Right renal cortex interstitium (tissue), 3 donors: ENCODE measurements around the gene GNAS-AS1. TPM values are rescaled to one million over a fixed set of nuclear protein-coding genes. Genes with fewer than 3 reads are reported as not detected.
"Not testable (repeated sequence)": the region's sequence is repeated elsewhere in the genome, so short reads cannot be mapped to it uniquely, and the experiment has no call there.

Experiments used
- DNase-seq, 3 donors: peaks; one replicate each; pipeline ENCODE4 v3.0.0-alpha.2; 2013; ENCODE audit warnings: low read depth in 3 of 3, low spot score in 2 of 3
- polyA plus RNA-seq, 3 donors: library from polyadenylated mRNA; unstranded; fragments of 120-200 nt; gene quantifications; one replicate each; pipeline ENCODE4 v1.2.1, GENCODE V29; 2013; ENCODE audit not compliant: insufficient read length in 3 of 3

Gene GNAS-AS1
- polyA plus RNA-seq, 3 donors = 0.75 to 1.3 (median 1.2) TPM

- DNase-seq = no peak
These were observed 12.5 kb downstream of the GNAS-AS1 start for GRCh38 chr20:58838174-58838573.

GRCh38 chr20:58837717-58838116 lies 13.0 kb downstream of the GNAS-AS1 start:
- no peak for DNase-seq

GRCh38 chr20:58836616-58837204 lies 14.0 kb downstream of the GNAS-AS1 start:
- no peak for DNase-seq

GRCh38 chr20:58835231-58835630 lies 15.5 kb downstream of the GNAS-AS1 start:
- no peak for DNase-seq

GRCh38 chr20:58833921-58834320 lies 16.8 kb downstream of the GNAS-AS1 start:
- DNase-seq = no peak

DNA sequence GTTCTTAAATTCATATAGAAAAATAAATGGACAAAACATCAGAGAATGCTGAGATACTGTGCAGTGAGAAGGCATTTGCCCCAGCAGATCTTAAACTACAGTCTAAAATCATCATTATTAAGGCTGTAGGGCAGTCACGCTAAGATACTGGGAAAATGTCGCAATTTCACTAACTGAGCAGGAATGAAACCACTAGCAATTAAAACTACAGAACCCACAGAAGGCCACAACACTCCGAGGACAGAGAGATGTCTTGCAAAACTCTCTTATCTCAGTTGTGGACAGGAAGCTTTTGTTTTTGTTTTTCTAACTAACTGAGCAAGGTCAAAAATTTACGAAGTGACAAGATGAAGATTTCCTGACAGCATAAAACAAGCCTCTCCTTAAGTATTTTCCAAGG lies 18.2 kb downstream of the GNAS-AS1 start:
- no peak for DNase-seq

- no peak for DNase-seq
These were observed 21.2 kb downstream of the GNAS-AS1 start for GRCh38 chr20:58829531-58829941.

DNA sequence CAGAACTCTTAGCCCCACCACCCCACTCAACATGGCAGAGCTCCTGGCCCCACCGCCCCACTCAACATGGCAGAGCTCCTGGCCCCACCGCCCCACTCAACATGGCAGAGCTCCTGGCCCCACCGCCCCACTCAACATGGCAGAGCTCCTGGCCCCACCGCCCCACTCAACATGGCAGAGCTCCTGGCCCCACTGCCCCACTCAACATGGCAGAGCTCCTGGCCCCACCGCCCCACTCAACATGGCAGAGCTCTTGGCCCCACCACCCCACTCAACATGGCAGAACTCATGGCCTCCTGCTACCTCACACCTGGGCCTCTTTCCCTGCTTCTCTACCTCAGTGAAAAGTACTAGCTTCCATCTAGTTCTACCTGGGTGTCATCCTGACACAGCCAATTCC lies 21.9 kb downstream of the GNAS-AS1 start:
- not testable (repeated sequence) for DNase-seq

DNA sequence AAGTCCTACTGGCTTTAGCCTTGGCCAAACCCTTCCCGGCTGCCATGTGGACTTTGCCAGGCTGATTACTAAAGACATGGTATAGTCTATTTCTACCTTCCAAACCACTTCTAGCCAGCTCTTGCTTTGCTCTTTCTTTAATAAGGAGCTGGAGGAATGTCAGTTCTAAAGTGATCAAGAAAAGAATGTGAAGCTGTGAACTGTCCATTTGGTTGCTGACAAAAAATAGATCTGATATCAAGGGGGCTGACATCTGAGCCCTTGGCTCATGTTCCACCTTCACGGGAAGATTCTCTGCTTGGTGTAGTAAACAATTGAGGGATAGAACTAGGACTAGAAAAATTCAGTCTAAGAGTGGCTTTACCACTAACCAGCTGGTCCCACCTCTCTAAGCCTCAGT lies 22.6 kb downstream of the GNAS-AS1 start:
- DNase-seq = no peak

DNA sequence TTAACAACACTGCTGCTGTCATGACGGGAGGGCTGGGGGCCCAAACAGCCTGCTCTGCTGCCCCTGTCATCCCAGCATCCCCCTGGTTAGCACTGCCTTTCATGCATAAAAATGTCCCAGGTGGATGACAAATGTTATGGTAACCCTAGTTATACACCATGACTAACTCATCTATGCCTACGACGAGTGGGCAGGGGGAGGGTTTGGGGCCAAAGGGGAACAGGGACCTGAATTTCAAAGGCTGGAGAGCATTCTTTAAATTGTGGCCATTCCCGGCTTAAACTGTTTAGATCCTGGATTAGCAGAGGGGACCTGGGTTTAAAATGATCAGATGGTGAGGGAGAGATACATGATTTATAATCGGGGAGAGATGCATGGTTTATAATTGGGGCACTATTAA lies 24.4 kb downstream of the GNAS-AS1 start:
- no peak for DNase-seq

- DNase-seq = no peak
These were observed 25.3 kb downstream of the GNAS-AS1 start for GRCh38 chr20:58825450-58825849.

DNA sequence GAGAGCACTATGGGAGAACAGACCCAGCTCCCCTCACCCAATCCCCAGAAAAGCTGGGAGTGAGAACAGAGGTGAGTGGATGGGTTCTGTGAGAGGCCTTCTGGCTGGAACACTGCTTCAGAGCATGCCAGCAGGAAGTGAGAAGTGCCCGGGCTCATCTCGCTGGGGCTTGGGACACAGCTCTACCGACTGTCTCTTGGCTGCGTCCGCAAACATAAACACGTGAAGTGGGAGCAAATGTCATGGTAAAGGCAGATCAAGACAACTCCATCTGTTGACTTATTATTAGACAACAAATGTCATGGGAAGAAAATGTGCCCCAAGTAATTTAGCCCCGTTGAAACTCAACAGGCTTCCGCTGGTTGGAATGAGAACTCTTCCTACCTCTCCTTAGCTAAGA lies 25.9 kb downstream of the GNAS-AS1 start:
- DNase-seq = no peak

DNA sequence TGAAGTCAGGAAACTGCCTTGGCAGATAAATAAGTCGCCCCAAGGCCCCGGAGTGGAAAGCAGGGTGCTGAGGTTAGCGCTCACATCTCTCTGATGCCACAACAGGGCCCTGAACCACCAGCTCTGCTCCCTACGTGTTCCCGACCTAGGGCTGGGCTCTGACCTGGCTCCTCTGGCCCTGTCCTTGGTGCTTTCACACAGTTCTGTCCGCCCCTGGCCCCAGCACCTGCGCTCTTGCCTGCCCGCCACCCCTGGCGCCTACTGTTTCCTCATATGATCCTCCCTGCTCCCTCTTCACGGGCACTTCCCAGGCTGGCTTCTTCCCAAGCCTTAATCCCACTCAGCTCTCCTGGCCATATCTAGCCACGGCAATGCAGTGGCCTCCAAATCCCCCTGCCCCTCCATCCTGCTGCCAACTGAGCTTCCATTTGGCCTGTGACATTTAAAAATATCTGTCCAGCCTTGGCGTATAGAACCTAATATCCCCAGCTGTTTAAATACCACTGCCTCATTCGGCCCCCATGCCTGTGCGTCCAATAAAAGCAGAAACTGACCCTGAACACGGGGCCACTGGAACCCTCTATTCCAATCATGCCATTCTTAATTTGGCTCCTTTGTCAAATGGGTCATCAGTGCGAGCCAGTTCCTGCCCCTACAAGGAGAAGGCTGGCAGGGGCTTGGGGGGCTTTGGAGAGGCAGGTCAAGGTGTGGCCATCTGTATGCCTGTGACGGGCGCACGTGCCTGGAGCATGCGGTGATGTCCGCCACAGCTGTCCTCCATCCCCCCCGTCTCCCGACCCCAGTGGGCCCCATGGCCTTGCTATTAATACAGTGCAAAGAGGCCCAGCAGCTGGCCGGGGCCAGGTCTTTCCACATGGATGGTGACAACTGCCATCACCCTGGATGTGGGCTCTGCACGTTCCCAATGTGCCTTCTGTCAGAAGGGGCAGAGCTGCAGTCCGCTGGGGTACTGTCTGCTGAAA lies 27.7 kb downstream of the GNAS-AS1 start:
- no peak for DNase-seq

DNA sequence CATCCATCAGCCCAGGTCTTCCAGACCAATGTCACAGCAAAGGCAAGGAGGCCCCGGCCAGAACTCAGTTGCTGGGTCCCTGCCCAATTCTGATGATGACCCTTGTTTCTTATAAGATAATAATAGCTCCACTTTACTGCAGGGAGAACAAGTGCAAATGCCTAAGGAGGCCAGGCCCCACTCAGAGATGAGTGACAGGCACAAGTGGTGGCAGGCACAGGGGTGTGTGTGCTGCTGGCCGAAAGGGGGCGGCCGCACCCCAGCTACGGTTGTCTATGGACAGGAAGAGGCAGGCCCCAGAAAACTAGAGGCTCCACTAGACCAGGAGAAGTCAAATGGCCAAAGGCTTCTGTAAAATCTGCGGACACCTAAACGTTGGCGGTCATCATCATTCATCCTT lies 28.6 kb downstream of the GNAS-AS1 start:
- DNase-seq = no peak

DNA sequence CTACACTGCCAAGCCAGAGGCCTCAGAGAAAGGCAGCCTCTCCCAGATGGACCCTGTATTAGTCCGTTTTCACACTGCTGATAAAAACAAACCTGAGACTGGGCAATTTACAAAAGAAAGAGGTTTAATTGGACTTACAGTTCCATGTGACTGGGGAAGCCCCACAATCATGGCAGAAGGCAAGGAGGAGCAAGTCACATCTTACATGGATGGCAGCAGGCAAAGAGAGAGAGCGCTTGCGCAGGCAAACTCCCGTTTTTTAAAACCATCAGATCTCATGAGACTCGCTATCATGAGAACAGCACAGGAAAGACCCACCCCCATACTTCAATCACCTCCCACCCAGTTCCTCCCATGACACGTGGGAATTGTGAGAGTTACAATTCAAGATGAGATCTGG lies 30.2 kb downstream of the GNAS-AS1 start:
- DNase-seq = not testable (repeated sequence)

GRCh38 chr20:58819921-58820320 lies 30.8 kb downstream of the GNAS-AS1 start:
- DNase-seq = no peak

DNA sequence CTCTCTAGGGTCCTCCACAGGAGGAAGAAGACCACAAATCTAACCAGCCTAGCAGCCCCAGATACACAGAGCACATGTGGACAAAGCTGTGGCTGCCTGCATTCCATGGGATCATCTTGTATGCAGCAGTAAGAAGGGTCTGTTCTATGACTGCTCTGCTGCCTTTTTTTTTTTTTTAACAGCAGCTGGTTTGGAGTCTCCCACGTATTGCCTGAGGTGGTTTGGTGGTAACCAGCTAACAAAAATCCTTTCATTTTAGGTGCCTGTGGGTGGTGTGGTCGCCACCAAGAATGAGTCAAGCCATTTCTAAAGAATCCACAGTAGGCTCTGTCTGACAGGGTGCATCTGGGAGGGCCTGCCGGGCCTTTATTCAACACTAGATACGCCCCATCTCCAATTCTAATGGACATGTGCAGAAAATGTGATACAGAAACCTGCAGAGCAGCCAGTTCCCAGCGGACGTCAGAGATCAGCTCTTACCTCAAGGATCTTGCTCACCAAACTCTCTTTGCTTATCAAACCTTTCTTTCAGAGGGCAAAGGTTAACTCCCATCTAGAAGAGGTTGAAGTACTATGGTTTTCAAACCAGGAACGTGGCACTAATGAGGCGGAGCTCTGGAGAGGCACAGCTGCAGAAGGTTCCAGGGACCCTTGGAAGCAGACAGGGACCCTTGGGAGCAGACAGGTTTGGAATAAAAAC lies 32.0 kb downstream of the GNAS-AS1 start:
- no peak for DNase-seq

GRCh38 chr20:58817748-58818147 lies 33.0 kb downstream of the GNAS-AS1 start:
- no peak for DNase-seq

DNA sequence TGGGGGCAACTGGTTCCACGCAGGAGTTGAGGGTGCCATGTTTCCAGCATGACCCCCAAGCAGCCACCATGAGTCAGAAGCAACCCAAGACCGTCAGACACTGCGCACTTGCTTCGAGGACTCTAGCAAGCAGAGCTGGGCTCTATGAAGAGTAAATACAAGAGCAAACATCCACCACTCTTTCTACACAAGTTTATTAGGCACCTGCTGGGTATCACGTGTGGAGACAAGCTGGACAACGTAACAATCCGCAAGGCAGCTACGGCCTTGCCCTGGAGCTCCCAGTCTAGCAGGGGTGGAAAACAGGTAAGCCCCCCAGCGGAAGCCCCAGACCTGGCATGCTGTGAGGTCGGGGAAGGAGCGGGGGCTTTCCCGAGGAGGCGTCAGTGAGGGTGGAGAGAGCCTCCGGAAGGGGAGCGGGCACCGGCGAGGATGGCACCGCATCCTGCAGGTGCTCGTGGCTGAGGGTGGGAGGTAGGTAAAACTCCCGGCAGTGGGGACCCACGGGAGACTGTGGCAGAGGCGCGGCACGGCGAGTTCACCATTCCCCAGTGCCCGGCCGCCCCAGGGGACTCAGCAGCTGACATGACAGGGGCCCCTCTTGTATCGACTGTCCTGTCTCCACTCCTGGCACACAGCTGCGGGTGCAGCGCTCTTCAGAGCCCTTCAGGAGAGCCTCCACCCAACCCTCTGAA lies 33.6 kb downstream of the GNAS-AS1 start:
- no peak for DNase-seq

DNA sequence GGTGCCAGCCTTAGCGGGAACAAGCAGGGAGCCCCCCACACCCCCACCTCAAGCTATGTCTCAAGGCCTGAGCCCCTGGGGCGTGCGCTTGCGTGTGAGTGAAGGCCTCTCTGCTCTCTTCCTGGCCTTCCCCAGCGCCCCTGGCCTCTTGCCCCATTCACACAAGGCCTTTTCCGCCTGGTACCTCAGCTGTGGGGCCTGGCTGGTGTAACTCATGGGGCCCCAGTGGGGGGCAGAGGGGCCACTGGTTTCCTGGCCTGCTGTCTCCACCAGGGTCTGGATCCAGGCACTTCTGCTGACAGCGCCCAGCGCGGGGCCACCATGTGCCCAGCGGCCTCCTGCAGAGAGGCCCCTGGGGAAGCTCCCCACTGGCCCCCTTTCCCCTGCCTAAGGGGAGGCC lies 34.7 kb downstream of the GNAS-AS1 start:
- DNase-seq = no peak

DNA sequence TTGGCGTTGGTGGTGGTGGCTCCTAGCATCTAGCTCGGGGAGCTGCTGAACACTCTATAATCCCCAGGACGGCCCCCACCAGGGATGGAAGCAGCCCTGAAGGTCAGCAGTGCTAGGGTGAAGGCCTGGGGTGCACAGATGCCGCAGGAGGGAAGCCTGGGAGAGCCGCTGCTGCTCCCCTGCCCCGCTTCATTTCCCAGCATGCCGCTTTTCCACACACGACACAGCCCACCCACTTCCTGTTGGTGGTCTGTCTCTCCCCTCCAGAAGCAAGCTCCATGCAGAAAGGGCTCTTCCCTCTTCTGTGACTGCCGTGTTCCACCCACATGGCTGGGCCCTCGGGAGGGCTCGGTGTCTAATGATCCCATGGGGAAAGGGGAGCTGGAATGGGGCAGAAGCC lies 35.3 kb downstream of the GNAS-AS1 start:
- DNase-seq = no peak
